K562 (cell line): ENCODE measurements around the gene FKBP3. TPM values are rescaled to one million over a fixed set of nuclear protein-coding genes. Genes with fewer than 3 reads are reported as not detected.

ENCODE experiments used
- PHF8 ChIP-seq: fragments of 200-600 bp; sonication (generic); IDR thresholded peaks from 2 replicates; pipeline ENCODE4 v1.6.1; 2012; ENCODE audit warnings: mixed run types, mild to moderate bottlenecking, inconsistent platforms, low read length, moderate library complexity, borderline replicate concordance
- polyA plus RNA-seq, 8 experiments: library from polyadenylated mRNA; depleted of rRNA in 4 of 8; stranded (reverse) in 5 of 8; unstranded in 3 of 8; fragments of >200 nt; fragmentation: Nextera tagmentation in 2 of 8; fragmentation: Illumina TruSeq in 1 of 8; extraction: Ambion mirVana in 2 of 8; extraction: Trizol in 1 of 8; gene quantifications; 2 replicates each; pipeline versions ENCODE4 v1.2.1 to v1.2.3, GENCODE V29; 2011 to 2014; ENCODE audit warnings: inconsistent platforms in 1 of 8, missing spikeins in 1 of 8
- total RNA-seq, 7 experiments: library from RNA; depleted of rRNA in 6 of 7; stranded (reverse); fragments of >200 nt in 6 of 7; fragmentation: Illumina TruSeq in 2 of 7; extraction: Trizol in 2 of 7; gene quantifications; 2 replicates each; pipeline versions ENCODE4 v1.2.1 to v1.2.3, GENCODE V29; 2011 to 2021; ENCODE audit warnings: low replicate concordance in 1 of 7
- TF ChIP-seq, protein P1 (sequence below), 3 experiments: fragments of 200-800 bp in 1 of 3; fragments of 250-450 bp in 1 of 3; fragments of 450-650 bp in 1 of 3; sonication (Bioruptor Pico) in 1 of 3; sonication (Bioruptor generic) in 1 of 3; formaldehyde crosslinking in 1 of 3; IDR thresholded peaks; 2 replicates each; pipeline versions ENCODE4 v1.6.1 to v1.8.0; 2016 to 2022; ENCODE audit warnings: mild to moderate bottlenecking in 2 of 3, missing genetic modification characterization in 2 of 3, missing compliant biosample characterization in 1 of 3, moderate library complexity in 1 of 3
- TF ChIP-seq, protein P2 (sequence below): sonication (generic); formaldehyde crosslinking; IDR thresholded peaks from 2 replicates; pipeline ENCODE4 v1.8.0; 2022; ENCODE audit warnings: mild to moderate bottlenecking, low read depth, missing genetic modification reagents

FKBP3 gene
- total and polyA plus RNA-seq, 9 of the 15 experiments (the other 6 are each of a cell fraction or from before 2014, with no cell fraction given), result 43.6 to 107 (median 65.2) TPM

DNA sequence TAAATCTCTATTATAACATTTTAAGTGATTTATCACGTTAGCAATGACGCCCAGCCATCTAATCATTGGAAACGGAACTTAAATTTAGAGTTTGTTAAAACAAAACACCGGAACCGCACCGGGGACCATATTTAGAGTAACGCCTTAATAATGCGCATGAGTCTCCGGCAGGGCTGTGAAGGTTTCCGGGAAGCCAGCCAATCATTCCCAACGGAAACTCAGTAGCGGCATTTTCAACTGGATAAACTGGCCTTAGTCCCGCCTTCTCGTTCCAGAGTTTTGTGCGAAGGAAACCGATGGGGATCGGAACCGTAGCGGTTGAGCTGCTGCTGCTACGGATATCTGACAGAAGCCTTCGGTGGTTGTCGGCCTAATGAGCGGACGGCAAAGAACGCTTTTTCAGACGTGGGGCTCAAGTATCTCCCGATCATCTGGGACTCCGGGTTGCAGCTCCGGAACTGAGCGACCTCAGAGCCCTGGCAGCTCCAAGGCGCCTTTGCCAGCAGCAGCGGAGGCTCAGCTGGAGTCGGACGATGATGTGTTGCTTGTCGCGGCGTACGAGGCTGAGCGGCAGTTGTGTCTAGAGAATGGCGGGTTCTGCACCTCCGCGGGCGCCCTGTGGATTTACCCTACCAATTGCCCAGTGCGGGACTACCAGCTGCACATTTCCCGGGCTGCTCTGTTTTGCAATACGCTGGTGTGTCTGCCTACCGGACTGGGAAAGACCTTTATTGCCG is 1.5 kb upstream of the FKBP3 start, which contains the start of gene FANCM (continued):
- TF ChIP-seq, protein P1, sequence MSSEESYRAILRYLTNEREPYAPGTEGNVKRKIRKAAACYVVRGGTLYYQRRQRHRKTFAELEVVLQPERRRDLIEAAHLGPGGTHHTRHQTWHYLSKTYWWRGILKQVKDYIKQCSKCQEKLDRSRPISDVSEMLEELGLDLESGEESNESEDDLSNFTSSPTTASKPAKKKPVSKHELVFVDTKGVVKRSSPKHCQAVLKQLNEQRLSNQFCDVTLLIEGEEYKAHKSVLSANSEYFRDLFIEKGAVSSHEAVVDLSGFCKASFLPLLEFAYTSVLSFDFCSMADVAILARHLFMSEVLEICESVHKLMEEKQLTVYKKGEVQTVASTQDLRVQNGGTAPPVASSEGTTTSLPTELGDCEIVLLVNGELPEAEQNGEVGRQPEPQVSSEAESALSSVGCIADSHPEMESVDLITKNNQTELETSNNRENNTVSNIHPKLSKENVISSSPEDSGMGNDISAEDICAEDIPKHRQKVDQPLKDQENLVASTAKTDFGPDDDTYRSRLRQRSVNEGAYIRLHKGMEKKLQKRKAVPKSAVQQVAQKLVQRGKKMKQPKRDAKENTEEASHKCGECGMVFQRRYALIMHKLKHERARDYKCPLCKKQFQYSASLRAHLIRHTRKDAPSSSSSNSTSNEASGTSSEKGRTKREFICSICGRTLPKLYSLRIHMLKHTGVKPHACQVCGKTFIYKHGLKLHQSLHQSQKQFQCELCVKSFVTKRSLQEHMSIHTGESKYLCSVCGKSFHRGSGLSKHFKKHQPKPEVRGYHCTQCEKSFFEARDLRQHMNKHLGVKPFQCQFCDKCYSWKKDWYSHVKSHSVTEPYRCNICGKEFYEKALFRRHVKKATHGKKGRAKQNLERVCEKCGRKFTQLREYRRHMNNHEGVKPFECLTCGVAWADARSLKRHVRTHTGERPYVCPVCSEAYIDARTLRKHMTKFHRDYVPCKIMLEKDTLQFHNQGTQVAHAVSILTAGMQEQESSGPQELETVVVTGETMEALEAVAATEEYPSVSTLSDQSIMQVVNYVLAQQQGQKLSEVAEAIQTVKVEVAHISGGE (CRISPR knock-in tag; IDR thresholded peaks at IDR 0.05), result peak; percentile 90 to 99 (median 98)
- TF ChIP-seq, protein P2, sequence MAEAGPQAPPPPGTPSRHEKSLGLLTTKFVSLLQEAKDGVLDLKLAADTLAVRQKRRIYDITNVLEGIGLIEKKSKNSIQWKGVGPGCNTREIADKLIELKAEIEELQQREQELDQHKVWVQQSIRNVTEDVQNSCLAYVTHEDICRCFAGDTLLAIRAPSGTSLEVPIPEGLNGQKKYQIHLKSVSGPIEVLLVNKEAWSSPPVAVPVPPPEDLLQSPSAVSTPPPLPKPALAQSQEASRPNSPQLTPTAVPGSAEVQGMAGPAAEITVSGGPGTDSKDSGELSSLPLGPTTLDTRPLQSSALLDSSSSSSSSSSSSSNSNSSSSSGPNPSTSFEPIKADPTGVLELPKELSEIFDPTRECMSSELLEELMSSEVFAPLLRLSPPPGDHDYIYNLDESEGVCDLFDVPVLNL (CRISPR knock-in tag), result peak; percentile 73; the same call in 1 of the 2 replicates
- peak; percentile 73; the same call in 1 of the 2 replicates for TF ChIP-seq PHF8
- TF ChIP-seq, all 486 proteins: peak for 70
